ENCODE data around the gene POMP.

DNA sequence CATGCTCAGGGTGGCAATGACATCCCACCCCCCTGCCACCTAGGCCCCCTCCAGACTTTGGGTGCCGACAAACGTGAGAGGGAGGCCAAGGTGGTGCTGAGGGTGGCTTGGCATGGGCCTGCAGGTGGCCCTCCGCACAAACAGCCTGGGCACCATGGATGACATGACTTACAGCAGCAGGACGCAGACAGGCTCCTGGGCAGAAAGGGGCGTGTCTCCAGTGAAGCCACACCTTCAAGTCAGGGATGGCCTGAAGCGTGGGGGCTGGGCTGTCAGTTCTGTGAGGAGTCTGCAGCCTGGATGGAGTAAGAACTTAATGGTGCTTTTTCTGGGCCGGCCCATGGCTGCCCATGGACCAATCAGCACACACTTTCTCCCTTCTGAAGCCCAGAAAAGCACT, 25.3 kb downstream of the POMP start:
- TF ChIP-seq, protein P1, sequence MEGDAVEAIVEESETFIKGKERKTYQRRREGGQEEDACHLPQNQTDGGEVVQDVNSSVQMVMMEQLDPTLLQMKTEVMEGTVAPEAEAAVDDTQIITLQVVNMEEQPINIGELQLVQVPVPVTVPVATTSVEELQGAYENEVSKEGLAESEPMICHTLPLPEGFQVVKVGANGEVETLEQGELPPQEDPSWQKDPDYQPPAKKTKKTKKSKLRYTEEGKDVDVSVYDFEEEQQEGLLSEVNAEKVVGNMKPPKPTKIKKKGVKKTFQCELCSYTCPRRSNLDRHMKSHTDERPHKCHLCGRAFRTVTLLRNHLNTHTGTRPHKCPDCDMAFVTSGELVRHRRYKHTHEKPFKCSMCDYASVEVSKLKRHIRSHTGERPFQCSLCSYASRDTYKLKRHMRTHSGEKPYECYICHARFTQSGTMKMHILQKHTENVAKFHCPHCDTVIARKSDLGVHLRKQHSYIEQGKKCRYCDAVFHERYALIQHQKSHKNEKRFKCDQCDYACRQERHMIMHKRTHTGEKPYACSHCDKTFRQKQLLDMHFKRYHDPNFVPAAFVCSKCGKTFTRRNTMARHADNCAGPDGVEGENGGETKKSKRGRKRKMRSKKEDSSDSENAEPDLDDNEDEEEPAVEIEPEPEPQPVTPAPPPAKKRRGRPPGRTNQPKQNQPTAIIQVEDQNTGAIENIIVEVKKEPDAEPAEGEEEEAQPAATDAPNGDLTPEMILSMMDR (conservative IDR thresholded peaks at IDR 0.05 in 1 of 2, IDR thresholded peaks at IDR 0.05 in 1 of 2; ENCODE audit: low read depth in 1 of 2, low read length in 2 of 2) = no peak
- no peak for TF ChIP-seq EZH2 (IDR thresholded peaks at IDR 0.05; ENCODE audit: low read length, missing control alignments)
